Endothelial cell (in vitro differentiated cells): ENCODE results near the gene ORC3. TPM values are rescaled to one million over a fixed set of nuclear protein-coding genes. Genes with fewer than 3 reads are reported as not detected.
"Not testable (repeated sequence)": the region's sequence is repeated elsewhere in the genome, so short reads cannot be mapped to it uniquely, and the experiment has no call there.

Experiments
- DNase-seq: peaks from one replicate; pipeline ENCODE4 v3.0.0; 2021; ENCODE audit warnings: low spot score
- H3K27ac Mint-ChIP-seq: one replicate; pipeline ENCODE4 v1.8.0; 2021; ENCODE audit warnings: mixed read lengths, inconsistent platforms; ENCODE audit not compliant: unreplicated experiment
- H3K27me3 Mint-ChIP-seq: one replicate; pipeline ENCODE4 v1.8.0; 2021; ENCODE audit warnings: mild to moderate bottlenecking, moderate library complexity, mixed read lengths, inconsistent platforms; ENCODE audit not compliant: unreplicated experiment
- H3K36me3 Mint-ChIP-seq: one replicate; pipeline ENCODE4 v1.8.0; 2021; ENCODE audit warnings: mild to moderate bottlenecking, low read depth, mixed read lengths, inconsistent platforms; ENCODE audit not compliant: unreplicated experiment
- H3K4me1 Mint-ChIP-seq: one replicate; pipeline ENCODE4 v1.8.0; 2021; ENCODE audit warnings: mild to moderate bottlenecking, mixed read lengths, inconsistent platforms; ENCODE audit not compliant: unreplicated experiment
- H3K4me3 Mint-ChIP-seq: one replicate; pipeline ENCODE4 v1.8.0; 2021; ENCODE audit warnings: mild to moderate bottlenecking, mixed read lengths, inconsistent platforms; ENCODE audit not compliant: unreplicated experiment
- H3K9me3 Mint-ChIP-seq: one replicate; pipeline ENCODE4 v1.8.0; 2021; ENCODE audit warnings: mixed read lengths, inconsistent platforms; ENCODE audit not compliant: unreplicated experiment
- total RNA-seq: library from RNA; stranded (reverse); fragmentation: NEBNext Ultra II Directional; extraction: Animal tissue kit (Norgen Biotek cat#: 25700); gene quantifications from one replicate; pipeline ENCODE4 v1.2.1, GENCODE V29; 2021; ENCODE audit not compliant: unreplicated experiment
- TF ChIP-seq, protein P1 (sequence below): fragments of 200-600 bp; sonication (generic); IDR thresholded peaks from one replicate; pipeline ENCODE4 v1.5.0; 2021; ENCODE audit warnings: antibody characterized with exemption; ENCODE audit not compliant: unreplicated experiment

The ORC3 gene
- total RNA-seq, 1 donor from 2014 or later = 22.5 TPM

DNA sequence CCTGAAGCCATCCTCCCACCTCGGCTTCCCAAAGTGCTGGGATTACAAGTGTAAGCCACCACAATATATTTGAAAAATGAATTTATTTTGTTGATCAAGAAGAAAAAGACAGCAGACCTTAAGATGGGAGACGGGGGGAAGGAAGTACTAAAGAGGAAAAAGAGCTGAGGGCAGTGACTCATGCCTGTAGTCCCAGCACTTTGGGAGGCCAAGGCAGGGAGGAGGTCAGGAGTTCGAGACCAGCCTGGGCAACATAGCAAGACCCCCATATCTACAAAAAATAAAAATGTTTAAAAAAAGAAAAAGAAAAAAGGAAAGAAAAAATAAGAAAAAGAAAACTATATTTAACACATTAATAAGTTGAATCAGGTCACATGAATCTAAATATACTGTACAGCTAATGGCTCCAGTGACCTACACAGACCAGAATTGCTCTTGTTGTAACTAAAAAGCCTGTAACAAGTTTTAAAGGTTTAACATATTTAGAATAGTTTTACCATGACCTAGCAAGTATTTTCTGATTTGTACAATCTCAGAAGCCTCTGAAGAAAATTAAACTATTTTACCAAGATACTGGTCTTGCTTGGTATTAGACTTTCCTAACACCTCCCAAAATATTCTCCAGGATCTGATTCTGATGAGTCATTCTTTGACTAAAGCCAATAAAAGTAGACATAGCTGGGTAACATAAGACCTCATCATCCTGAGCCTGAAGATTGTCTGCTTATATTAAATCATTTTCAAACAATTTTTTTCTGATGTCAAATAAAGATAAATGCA, 116.4 kb downstream of the ORC3 start:
- H3K27me3 Mint-ChIP-seq = peaks cover 7% of the 10 kb centered on the region
- no peaks in the 10 kb centered on the region for H3K9me3 Mint-ChIP-seq
- H3K27ac Mint-ChIP-seq = no peak overlapping the region
- TF ChIP-seq, protein P1, sequence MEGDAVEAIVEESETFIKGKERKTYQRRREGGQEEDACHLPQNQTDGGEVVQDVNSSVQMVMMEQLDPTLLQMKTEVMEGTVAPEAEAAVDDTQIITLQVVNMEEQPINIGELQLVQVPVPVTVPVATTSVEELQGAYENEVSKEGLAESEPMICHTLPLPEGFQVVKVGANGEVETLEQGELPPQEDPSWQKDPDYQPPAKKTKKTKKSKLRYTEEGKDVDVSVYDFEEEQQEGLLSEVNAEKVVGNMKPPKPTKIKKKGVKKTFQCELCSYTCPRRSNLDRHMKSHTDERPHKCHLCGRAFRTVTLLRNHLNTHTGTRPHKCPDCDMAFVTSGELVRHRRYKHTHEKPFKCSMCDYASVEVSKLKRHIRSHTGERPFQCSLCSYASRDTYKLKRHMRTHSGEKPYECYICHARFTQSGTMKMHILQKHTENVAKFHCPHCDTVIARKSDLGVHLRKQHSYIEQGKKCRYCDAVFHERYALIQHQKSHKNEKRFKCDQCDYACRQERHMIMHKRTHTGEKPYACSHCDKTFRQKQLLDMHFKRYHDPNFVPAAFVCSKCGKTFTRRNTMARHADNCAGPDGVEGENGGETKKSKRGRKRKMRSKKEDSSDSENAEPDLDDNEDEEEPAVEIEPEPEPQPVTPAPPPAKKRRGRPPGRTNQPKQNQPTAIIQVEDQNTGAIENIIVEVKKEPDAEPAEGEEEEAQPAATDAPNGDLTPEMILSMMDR = no peak
- H3K4me3 Mint-ChIP-seq = no peak overlapping the region
- H3K4me1 Mint-ChIP-seq = peaks cover 2% of the 10 kb centered on the region
- DNase-seq = no peak
- H3K36me3 Mint-ChIP-seq = peaks cover 6% of the 10 kb centered on the region

DNA sequence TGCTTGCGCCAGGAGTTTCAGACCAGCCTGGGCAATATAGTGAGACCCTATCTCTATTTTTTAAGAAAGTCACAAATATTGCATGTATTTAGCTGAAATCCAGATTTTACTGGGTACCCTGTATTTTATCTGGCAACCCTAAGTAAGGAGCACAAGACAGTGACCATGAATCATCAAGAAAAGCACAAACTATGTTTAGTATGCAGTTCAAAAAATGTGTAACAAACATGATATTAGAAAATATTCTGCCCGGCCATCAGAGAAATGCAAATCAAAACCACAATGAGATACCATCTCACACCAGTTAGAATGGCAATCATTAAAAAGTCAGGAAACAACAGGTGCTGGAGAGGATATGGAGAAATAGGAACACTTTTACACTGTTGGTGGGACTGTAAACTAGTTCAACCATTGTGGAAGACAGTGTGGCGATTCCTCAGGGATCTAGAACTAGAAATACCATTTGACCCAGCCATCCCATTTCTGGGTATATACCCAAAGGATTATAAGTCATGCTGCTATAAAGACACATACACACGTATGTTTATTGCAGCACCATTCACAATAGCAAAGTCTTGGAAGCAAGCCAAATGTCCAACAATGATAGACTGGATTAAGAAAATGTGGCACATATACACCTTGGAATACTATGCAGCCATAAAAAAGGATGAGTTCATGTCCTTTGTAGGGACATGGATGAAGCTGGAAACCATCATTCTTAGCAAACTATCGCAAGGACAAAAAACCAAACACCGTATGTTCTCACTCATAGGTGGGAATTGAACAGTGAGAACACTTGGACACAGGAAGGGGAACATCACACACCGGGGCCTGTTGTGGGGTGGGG, 118.9 kb downstream of the ORC3 start:
- not testable (repeated sequence) for H3K27ac Mint-ChIP-seq, DNase-seq, H3K27me3 Mint-ChIP-seq, H3K4me1 Mint-ChIP-seq, H3K36me3 Mint-ChIP-seq, H3K9me3 Mint-ChIP-seq, H3K4me3 Mint-ChIP-seq

DNA sequence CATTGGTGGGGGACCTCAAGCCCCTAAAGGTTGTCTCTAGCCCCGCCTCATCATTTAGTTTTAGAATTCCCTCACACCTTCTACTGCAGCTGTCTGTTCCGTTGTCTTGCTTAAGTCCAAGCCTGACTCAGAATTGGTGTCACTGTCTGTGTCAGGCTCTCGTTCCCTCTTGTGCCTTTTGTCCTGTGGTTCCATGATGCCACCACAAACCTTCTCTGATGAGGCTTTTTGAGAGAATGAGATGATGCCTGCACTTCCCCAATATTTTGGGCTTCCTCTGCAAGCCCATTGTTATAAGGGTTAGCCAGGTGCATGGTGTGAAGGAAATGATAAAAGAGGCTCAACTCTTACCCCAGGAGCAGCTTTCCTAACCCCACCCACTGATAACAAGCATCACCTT, 120.2 kb downstream of the ORC3 start:
- Mint-ChIP-seq H3K27ac (no peak overlapping the region), H3K9me3 (no peaks in the 10 kb centered on the region), H3K36me3 (no peaks in the 10 kb centered on the region), H3K4me1 (no peaks in the 10 kb centered on the region), H3K4me3 (no peak overlapping the region), H3K27me3 (no peaks in the 10 kb centered on the region)
- no peak for DNase-seq
- TF ChIP-seq, protein P1 = no peak

DNA sequence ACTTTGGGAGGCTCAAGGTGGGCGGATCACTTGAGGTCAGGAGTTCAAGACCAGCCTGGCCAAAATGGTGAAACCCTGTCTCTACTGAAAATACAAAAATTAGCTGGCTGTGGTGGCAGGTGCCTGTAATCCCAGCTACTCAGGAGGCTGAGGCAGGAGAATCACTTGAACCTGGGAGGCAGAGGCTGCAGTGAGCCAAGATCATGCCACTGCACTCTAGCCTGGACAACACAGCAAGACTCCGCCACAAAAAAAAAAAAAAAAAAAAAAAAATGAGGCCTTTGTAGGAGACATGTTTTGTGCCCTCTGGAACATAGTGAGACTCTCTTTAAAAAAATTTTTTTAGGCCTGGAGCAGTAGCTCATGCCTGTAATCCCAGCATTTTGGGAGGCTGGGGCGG, 122.8 kb downstream of the ORC3 start:
- H3K27ac Mint-ChIP-seq, DNase-seq, H3K4me1 Mint-ChIP-seq, H3K4me3 Mint-ChIP-seq, H3K36me3 Mint-ChIP-seq, H3K9me3 Mint-ChIP-seq, H3K27me3 Mint-ChIP-seq: not testable (repeated sequence)

DNA sequence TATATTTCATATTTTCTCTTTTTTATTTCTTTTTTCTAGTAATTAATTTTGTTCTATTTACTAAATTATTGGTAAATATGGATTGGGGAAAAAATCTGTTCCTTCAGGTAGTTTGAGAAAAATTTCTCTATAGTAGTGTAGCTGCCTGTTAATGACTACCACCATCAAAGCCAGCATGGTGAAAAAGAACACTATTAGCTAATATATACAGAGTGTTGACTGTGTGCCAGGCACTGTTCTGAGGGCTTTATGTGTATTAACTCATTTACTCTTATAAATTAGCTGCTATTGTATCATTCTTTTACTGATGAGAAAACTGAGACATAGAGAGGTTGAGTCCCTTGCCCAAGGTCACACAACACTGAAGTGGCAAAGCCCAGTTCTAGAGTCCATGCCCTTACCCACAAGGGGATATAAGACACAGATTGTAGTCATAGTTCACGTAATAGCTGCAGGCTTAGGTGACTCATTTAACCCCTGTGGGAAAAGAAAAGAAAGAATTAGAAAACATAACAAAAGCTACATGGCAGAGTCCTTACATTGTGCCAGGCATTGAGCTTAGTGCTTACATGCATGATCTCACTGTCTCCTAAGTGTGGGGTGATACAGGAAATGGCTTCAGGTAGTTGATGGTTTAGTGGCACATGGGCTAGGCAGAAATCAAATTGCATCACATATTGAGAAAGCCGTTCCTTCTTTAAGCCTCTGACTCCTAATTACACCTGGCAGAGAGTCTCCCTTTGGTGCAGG, 124.3 kb downstream of the ORC3 start:
- TF ChIP-seq, protein P1 = no peak
- no peaks in the 10 kb centered on the region for H3K9me3 Mint-ChIP-seq
- DNase-seq = no peak
- no peak overlapping the region for H3K4me3 Mint-ChIP-seq
- no peak overlapping the region for H3K27ac Mint-ChIP-seq
- no peaks in the 10 kb centered on the region for H3K4me1 Mint-ChIP-seq
- no peaks in the 10 kb centered on the region for H3K36me3 Mint-ChIP-seq
- peaks cover 2% of the 10 kb centered on the region for H3K27me3 Mint-ChIP-seq

Other genes starting within 250 kb of the ORC3 start
- 4.0 TPM for gene C6orf163, start 245.3 kb upstream of the ORC3 start, total RNA-seq
- 0.54 TPM for gene CFAP206, start 182.2 kb upstream of the ORC3 start, total RNA-seq
- 19.1 TPM for gene SLC35A1, start 117.2 kb upstream of the ORC3 start, total RNA-seq
- 45.8 TPM for gene RARS2, start 148 bp upstream of the ORC3 start, total RNA-seq
- gene AKIRIN2, start 112.1 kb downstream of the ORC3 start, total RNA-seq = 59.3 TPM